ENCODE measurements around the gene NAGA. TPM values are rescaled to one million over a fixed set of nuclear protein-coding genes. Genes with fewer than 3 reads are reported as not detected.

Gene NAGA
- total RNA-seq, 1 donor from 2014 or later = 8.9 TPM

DNA sequence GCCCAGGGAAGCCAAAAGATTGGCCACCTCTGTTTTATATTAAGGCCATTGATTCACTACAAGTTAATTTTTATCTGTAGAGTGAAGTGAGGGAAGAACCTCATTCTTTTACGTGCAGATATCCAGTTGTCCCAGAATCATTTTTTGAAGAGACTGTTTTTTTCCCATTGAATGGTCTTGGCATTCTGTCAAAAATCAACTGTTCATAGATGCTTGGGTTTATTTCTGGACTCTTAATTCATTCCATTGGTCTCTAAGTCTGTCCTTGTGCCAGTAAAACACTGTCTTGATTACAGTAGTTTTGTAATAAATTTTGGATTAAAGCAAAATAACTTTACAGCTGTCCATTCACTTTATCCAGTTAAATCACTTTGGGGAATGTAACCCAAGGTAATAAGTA lies 45.2 kb downstream of the NAGA start:
- no peak overlapping the region for H3K4me2 ChIP-seq (ENCODE audit: low read length)
- no peak overlapping the region for H3K27ac ChIP-seq (ENCODE audit: low read depth, low read length)
- H2AFZ ChIP-seq (ENCODE audit: low read depth, low read length) = no peak overlapping the region
- H3K79me2 ChIP-seq (ENCODE audit: insufficient read depth, low read length) = no peaks in the 10 kb centered on the region
- no peaks in the 10 kb centered on the region for H3K36me3 ChIP-seq (ENCODE audit: insufficient read depth, low read length)
- Mint-ChIP-seq H3K27ac (ENCODE audit: unreplicated experiment) (no peak overlapping the region), H3K4me3 (ENCODE audit: unreplicated experiment) (no peak overlapping the region), H3K36me3 (ENCODE audit: low read depth, unreplicated experiment) (no peaks in the 10 kb centered on the region), H3K27me3 (ENCODE audit: low read depth, unreplicated experiment) (peaks cover 3% of the 10 kb centered on the region), H3K9me3 (ENCODE audit: unreplicated experiment) (no peaks in the 10 kb centered on the region), H3K4me1 (ENCODE audit: low read depth, unreplicated experiment) (no peaks in the 10 kb centered on the region)
- no peak overlapping the region for H3K9ac ChIP-seq (ENCODE audit: low read length)
- H3K27me3 ChIP-seq (ENCODE audit: insufficient read depth, low read length) = no peaks in the 10 kb centered on the region
- DNase-seq (ENCODE audit: low read depth) (no peak), FAIRE-seq (no peak)
- no peaks in the 10 kb centered on the region for H3K4me1 ChIP-seq (ENCODE audit: insufficient read depth, low read length)
- H3K4me3 ChIP-seq (ENCODE audit: insufficient read depth, low read depth, low read length) = no peak overlapping the region
- H3K9me3 ChIP-seq (ENCODE audit: insufficient read depth, low read depth, low read length) = no peaks in the 10 kb centered on the region
- TF ChIP-seq EZH2 (IDR thresholded peaks at IDR 0.05; ENCODE audit: insufficient read depth, low read length) = no peak
- TF ChIP-seq, protein P1, sequence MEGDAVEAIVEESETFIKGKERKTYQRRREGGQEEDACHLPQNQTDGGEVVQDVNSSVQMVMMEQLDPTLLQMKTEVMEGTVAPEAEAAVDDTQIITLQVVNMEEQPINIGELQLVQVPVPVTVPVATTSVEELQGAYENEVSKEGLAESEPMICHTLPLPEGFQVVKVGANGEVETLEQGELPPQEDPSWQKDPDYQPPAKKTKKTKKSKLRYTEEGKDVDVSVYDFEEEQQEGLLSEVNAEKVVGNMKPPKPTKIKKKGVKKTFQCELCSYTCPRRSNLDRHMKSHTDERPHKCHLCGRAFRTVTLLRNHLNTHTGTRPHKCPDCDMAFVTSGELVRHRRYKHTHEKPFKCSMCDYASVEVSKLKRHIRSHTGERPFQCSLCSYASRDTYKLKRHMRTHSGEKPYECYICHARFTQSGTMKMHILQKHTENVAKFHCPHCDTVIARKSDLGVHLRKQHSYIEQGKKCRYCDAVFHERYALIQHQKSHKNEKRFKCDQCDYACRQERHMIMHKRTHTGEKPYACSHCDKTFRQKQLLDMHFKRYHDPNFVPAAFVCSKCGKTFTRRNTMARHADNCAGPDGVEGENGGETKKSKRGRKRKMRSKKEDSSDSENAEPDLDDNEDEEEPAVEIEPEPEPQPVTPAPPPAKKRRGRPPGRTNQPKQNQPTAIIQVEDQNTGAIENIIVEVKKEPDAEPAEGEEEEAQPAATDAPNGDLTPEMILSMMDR (IDR thresholded peaks at IDR 0.05; ENCODE audit: insufficient read depth, low read depth, low read length) = no peak
- H4K20me1 ChIP-seq (ENCODE audit: insufficient read depth, low read length) = no peaks in the 10 kb centered on the region

DNA sequence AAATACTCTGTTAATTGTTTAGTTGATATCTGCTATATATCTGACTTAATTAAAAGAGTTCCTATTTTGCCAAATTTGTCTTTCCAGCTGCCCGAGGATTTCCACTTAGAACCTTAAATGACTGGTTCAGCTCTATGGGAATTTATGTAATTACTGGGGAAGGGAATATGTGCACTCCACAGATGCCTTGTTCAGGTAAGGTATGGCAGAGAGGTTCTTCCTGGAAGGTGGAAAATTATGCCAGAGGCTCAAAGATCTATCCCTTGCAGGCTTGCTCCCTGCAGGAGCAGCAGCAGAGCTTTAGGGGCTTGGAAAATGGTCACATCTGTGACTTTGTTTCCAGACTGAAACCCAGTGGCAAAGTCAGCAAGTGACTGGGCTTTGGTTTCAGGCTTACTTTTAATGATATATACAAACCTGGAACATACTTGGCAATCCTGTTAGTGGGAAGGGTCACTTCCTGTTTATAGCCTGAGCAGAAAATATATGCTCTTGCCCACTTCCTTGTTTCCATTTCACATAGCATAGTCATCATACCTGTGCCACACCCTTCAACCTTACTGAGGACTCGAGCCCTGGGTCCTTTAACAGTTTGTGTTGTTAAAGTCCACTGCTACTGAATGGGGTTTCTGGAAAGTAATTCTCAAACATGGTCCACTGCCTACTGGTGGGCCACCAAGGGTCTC lies 48.3 kb downstream of the NAGA start:
- Histone ChIP-seq H3K36me3 (ENCODE audit: insufficient read depth, low read length) (no peaks in the 10 kb centered on the region), H3K4me2 (ENCODE audit: low read length) (no peak overlapping the region), H3K79me2 (ENCODE audit: insufficient read depth, low read length) (no peaks in the 10 kb centered on the region), H2AFZ (ENCODE audit: low read depth, low read length) (no peak overlapping the region), H3K9ac (ENCODE audit: low read length) (no peak overlapping the region), H3K27me3 (ENCODE audit: insufficient read depth, low read length) (peaks cover 7% of the 10 kb centered on the region), H4K20me1 (ENCODE audit: insufficient read depth, low read length) (no peaks in the 10 kb centered on the region), H3K27ac (ENCODE audit: low read depth, low read length) (no peak overlapping the region), H3K9me3 (ENCODE audit: insufficient read depth, low read depth, low read length) (no peaks in the 10 kb centered on the region), H3K4me3 (ENCODE audit: insufficient read depth, low read depth, low read length) (no peak overlapping the region), H3K4me1 (ENCODE audit: insufficient read depth, low read length) (no peaks in the 10 kb centered on the region)
- no peak overlapping the region for H3K4me3 Mint-ChIP-seq (ENCODE audit: unreplicated experiment)
- H3K27me3 Mint-ChIP-seq (ENCODE audit: low read depth, unreplicated experiment) = peaks cover 12% of the 10 kb centered on the region
- no peaks in the 10 kb centered on the region for H3K4me1 Mint-ChIP-seq (ENCODE audit: low read depth, unreplicated experiment)
- DNase-seq (ENCODE audit: low read depth) (no peak), FAIRE-seq (no peak)
- no peaks in the 10 kb centered on the region for H3K9me3 Mint-ChIP-seq (ENCODE audit: unreplicated experiment)
- TF ChIP-seq, protein P1 (IDR thresholded peaks at IDR 0.05; ENCODE audit: insufficient read depth, low read depth, low read length) = no peak
- no peak for TF ChIP-seq EZH2 (IDR thresholded peaks at IDR 0.05; ENCODE audit: insufficient read depth, low read length)
- H3K36me3 Mint-ChIP-seq (ENCODE audit: low read depth, unreplicated experiment) = no peaks in the 10 kb centered on the region
- H3K27ac Mint-ChIP-seq (ENCODE audit: unreplicated experiment) = no peak overlapping the region

DNA sequence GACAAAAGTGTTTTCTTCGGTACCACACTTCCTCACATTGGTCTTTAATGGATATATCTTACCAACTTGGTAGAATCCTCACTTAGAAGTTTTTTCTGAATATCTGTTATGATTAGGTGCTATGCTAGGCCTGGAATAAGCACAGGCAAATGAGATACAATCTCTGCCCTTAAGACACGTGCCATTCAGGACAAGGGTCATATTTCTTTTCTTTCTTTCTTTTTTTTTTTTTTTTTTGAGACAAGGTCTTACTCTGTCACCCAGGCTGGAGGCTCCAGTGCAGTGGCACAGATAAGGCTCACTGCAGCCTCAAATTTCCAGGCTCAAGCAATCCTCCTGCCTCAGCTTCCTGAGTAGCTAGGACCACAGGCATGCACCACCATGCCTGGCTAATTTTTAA lies 49.0 kb downstream of the NAGA start:
- TF ChIP-seq EZH2 (IDR thresholded peaks at IDR 0.05; ENCODE audit: insufficient read depth, low read length) = no peak
- TF ChIP-seq, protein P1 (IDR thresholded peaks at IDR 0.05; ENCODE audit: insufficient read depth, low read depth, low read length) = no peak
- no peak overlapping the region for H3K27ac Mint-ChIP-seq (ENCODE audit: unreplicated experiment)

More for the DNA sequence above, 49.0 kb downstream of the NAGA start:
- no peak overlapping the region for H3K4me3 Mint-ChIP-seq (ENCODE audit: unreplicated experiment)
- peaks cover 10% of the 10 kb centered on the region for H3K27me3 ChIP-seq (ENCODE audit: insufficient read depth, low read length)
- H3K27ac ChIP-seq (ENCODE audit: low read depth, low read length) = no peak overlapping the region
- no peak overlapping the region for H3K9ac ChIP-seq (ENCODE audit: low read length)
- no peak for FAIRE-seq
- no peaks in the 10 kb centered on the region for H3K4me1 Mint-ChIP-seq (ENCODE audit: low read depth, unreplicated experiment)
- H3K79me2 ChIP-seq (ENCODE audit: insufficient read depth, low read length) = no peaks in the 10 kb centered on the region
- no peak for DNase-seq (ENCODE audit: low read depth)
- H3K36me3 Mint-ChIP-seq (ENCODE audit: low read depth, unreplicated experiment) = no peaks in the 10 kb centered on the region
- no peaks in the 10 kb centered on the region for H3K36me3 ChIP-seq (ENCODE audit: insufficient read depth, low read length)
- H2AFZ ChIP-seq (ENCODE audit: low read depth, low read length) = no peak overlapping the region
- H3K9me3 ChIP-seq (ENCODE audit: insufficient read depth, low read depth, low read length) = no peaks in the 10 kb centered on the region
- no peaks in the 10 kb centered on the region for H3K9me3 Mint-ChIP-seq (ENCODE audit: unreplicated experiment)
- H4K20me1 ChIP-seq (ENCODE audit: insufficient read depth, low read length) = no peaks in the 10 kb centered on the region
- peaks cover 15% of the 10 kb centered on the region for H3K27me3 Mint-ChIP-seq (ENCODE audit: low read depth, unreplicated experiment)
- H3K4me1 ChIP-seq (ENCODE audit: insufficient read depth, low read length) = no peaks in the 10 kb centered on the region
- no peak overlapping the region for H3K4me2 ChIP-seq (ENCODE audit: low read length)
- H3K4me3 ChIP-seq (ENCODE audit: insufficient read depth, low read depth, low read length) = no peak overlapping the region

Data from astrocyte (in vitro differentiated cells and primary cell).